HG02970 (cell line): ENCODE data around the gene FOXP4.

Experiments used
- ATAC-seq: cut with Tn5 transposase; IDR thresholded peaks from one replicate; pipeline ENCODE4 v1.9.1; 2021; ENCODE audit warnings: mild to moderate bottlenecking, moderate library complexity, moderate number of reproducible peaks; ENCODE audit not compliant: unreplicated experiment, low FRiP score

FOXP4 gene

GRCh38 chr6:41621367-41621766 is 75.2 kb downstream of the FOXP4 start:
- ATAC-seq: no peak

GRCh38 chr6:41621802-41622201 is 75.6 kb downstream of the FOXP4 start:
- ATAC-seq: no peak

- ATAC-seq: no peak
Measured at GRCh38 chr6:41622206-41622988, 76.2 kb downstream of the FOXP4 start.

GRCh38 chr6:41623330-41623729 is 77.1 kb downstream of the FOXP4 start:
- ATAC-seq: no peak

GRCh38 chr6:41624621-41625380 is 78.6 kb downstream of the FOXP4 start:
- no peak for ATAC-seq

- no peak for ATAC-seq
Measured at GRCh38 chr6:41625442-41625841, 79.3 kb downstream of the FOXP4 start.

- no peak for ATAC-seq
Measured at GRCh38 chr6:41626022-41626421, 79.8 kb downstream of the FOXP4 start.

- ATAC-seq: no peak
Measured at GRCh38 chr6:41626917-41627316, 80.7 kb downstream of the FOXP4 start.

GRCh38 chr6:41629128-41629527 is 82.9 kb downstream of the FOXP4 start:
- no peak for ATAC-seq

- ATAC-seq: no peak
Measured at GRCh38 chr6:41630069-41630468, 83.9 kb downstream of the FOXP4 start.

GRCh38 chr6:41630946-41631345 is 84.8 kb downstream of the FOXP4 start:
- no peak for ATAC-seq

- ATAC-seq: no peak
Measured at GRCh38 chr6:41633056-41633634, 87.0 kb downstream of the FOXP4 start.

- ATAC-seq: no peak
Measured at GRCh38 chr6:41634657-41635056, 88.5 kb downstream of the FOXP4 start.

- no peak for ATAC-seq
Measured at GRCh38 chr6:41635365-41635764, 89.2 kb downstream of the FOXP4 start.

GRCh38 chr6:41636833-41637193 is 90.6 kb downstream of the FOXP4 start:
- no peak for ATAC-seq

GRCh38 chr6:41637194-41638001 is 91.2 kb downstream of the FOXP4 start:
- no peak for ATAC-seq

GRCh38 chr6:41638002-41638934 is 92.1 kb downstream of the FOXP4 start, which contains the start of gene MDFI:
TSS of gene MDFI (plus strand) at chr6:41638468. CDS start at chr6:41638750, 282 bp downstream.
- no peak for ATAC-seq

- no peak for ATAC-seq
Measured at GRCh38 chr6:41638935-41639808, 93.0 kb downstream of the FOXP4 start.
